HS-27A (cell line): Measurements from ENCODE around the gene IGSF22.

Experiments
- DNase-seq: peaks from one replicate; pipeline ENCODE4 v3.0.0-alpha.2; 2012; ENCODE audit warnings: low read depth, missing footprints

The IGSF22 gene

DNA sequence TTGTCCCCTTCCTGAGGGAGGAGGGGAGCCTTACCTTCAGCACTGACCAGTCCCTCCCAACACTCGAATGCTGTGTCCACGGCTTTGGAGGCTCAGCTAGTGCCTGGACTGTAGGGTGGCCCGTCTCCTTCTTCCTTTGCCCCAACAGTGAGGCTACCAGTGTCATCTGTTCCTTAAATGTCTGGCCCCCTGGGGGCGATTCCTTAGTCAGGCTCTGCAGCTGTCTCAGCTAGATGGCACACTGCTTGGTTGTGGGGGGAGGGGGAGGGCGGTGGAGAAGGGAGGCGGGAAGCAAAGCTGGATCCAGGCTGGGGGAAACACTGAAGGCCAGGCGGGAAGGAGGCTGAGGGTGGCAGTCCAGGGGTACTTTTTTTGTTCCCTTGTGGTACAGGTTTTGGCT, at the start of gene IGSF22:
TSS of gene IGSF22 (minus strand) at position 149 of the 400 bp plus-strand sequence. CDS start 1,952 bp downstream, outside the sequence.
- no peak for DNase-seq

DNA sequence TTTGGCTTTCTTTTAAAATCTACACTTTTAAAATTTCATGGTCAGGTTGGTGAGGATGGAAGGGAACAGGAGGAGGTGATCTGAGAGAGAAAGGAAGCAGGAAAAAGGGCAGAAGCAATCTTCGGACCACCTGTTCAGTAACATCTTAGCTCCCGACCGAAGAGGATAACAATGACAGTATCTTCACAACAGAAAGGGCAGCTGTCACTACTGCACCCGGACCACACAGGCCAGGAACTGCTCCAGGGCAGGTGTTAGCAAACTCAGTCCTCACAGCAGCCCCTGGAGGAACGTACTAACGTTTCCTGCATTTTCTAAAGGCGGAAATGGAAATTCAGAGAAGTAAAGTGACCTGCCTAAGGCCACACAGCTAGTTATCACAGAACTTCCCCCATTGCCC, 48.8 kb upstream of the IGSF22 start:
- DNase-seq, result no peak

DNA sequence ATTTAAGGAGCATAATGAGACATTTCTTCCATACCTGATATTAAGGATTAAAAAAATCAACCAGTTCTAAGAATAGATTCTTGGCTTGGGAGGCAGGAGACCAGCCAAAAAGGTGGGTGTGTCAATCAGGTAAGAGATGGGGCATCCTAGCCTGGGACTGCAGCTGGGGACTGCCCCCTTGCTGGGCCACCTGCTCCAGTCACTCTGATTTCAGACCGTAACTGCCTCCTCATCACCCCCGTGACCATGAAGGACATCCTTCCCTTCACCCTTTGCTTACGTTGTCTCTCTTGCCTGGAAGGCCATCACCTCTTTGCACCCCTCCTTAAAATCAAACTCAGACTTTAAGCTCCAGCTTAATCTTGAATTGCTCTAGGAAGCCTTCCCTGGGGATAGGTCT, 47.7 kb upstream of the IGSF22 start:
- DNase-seq, result no peak

DNA sequence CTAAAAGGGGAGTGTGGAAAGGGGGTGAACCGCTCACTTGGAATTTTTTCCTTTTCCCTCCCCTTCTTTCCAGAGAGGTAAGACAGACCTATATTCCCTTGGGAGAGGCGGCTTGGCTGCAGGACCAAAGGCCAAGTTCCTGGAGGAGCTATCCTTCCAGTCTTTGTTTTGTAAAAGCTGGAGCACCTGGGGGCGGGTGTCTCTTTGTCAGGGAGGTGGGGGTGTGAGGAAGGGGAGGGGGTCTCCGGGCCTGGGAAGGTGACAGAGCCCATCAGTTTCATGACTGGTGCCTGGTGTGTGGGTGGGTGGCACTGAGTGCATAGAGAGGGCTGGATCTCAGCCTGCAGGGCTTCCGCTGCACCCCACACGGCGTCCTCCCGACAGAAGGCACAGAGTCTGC, 47.1 kb upstream of the IGSF22 start:
- DNase-seq, result no peak

DNA sequence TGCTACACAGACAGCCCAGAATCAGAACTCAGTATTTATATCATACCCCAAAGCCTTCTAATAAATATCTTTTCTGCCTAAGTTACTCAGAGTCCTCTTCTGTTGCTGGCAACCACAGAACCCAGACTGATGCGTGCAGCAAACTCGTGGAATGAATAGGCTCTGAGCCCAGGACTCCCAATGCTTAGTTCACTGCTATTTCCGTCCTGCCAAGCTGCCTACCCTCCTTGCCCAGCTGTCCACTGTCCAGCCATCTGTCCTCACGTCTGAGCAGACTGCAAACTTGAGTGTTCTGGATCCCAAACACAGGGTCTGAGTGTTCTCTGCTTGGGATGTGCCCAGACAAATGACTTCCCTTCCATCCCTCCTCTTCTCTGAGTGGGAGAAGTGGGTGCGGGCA, 46.2 kb upstream of the IGSF22 start:
- DNase-seq, result no peak

DNA sequence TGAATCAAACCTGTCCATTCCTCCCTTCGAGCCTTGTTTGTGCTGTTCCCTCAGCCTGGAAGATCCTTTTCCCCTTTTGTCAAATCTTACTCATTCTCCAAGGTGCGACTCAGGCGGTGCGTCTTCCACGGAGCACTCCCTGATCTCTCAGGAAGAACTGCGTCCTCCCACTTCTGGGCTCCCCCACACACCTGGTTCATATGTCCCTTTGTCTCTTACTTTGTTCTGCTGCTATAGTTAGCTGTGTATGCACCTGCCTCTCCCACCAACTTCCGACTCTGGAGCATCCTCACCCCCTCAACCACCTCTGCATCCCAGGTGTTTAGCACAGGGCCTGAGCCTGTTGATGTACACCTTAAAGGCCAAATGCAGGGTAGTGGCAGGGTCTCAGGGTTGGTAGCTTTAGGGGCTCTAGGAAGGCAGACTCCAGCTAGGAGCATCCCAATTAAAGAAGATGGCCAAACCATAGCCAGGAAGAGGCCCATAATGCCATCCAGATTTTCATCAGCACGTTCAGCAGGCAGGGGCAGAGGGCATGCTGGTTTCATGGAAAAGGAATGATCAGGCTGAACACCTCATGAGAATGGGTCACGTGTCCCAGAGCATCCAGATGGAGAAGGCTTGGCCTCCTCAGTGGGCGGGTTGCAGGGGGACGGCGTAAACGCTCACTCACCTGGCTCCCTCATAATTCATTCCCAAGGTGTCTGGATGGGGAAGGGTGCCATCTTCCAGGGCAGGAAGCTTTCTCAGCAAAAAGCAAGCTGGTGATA, 45.5 kb upstream of the IGSF22 start:
- DNase-seq, result no peak

DNA sequence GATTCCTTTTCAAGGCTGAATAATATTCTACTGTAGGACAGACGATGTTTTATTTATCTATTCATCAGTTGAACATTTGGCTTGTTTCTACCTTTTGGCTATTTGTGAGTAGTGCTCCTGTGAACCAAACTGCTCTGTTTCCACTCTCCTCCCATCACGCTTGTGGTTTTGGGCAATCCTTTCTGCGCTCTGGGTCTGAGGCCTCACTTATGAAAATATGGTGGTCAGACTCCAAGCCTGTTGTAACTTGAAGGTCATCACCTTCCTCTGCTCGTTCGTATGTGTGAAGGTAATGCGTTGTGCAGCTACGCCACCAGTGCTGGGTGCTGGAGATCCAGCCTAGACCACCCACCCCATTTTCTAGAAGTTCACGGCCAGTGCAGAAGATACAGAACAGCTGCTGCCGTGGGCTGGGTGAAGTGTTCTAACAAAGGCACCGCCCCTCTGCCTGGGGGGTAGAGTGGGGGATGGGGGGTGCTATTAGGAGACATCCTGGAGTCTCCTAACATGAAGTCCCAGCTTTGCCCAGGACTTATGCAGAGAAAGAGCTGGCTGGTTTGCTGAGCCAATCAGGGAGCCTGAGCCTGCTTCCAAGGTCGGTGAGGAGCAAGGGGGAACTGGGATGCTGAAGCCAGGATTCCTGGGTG, 44.6 kb upstream of the IGSF22 start:
- DNase-seq, result no peak

DNA sequence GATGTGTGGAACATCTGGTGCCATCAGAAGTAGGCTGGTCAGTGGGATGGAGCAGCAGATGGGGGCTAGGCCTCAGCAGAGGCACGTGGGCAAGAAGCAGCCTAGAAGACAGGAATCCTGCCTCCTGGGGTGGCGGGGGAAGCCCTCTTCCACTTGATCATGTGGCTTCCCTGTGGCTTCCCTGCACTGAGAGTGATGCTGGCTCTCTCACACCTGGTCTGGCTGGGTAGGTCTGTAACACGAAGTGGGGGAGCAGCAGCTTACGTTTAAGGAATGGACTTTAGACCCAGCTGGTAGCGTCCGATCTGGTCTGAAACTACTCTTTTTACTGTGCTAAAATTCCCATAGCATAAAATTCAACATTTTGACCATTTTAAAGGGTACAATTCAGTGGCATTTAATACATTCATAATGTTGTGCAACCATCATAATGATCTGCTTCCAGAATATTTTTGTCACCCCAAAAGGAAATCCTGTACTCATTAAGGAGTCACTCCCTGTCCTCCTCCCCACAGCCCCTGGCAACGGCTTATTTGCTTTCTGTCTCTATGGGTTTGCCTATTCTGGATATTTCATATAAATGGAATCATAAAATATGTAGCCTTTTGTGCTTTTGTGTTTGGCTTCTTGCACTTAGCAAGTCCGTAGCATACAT, 43.9 kb upstream of the IGSF22 start:
- no peak for DNase-seq

DNA sequence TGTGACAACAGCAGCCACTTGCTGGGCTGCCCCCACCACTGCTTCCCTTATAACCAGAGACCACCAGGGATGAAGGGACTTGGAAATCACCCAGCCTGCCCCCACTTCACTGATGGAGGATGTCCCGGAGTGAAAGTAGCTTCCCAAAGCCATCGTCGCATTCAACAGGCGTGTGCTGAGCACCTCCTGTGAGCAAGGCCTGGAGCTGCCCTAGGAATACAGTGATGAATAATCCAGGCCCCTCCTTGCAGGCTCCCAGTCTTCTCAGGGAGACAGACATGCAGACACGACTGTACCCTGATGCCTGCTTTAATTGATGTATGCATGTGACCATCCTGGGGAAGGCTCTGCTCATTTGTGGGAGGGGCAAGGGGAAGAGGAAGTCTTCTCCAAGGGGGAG, 43.0 kb upstream of the IGSF22 start:
- DNase-seq, result no peak

DNA sequence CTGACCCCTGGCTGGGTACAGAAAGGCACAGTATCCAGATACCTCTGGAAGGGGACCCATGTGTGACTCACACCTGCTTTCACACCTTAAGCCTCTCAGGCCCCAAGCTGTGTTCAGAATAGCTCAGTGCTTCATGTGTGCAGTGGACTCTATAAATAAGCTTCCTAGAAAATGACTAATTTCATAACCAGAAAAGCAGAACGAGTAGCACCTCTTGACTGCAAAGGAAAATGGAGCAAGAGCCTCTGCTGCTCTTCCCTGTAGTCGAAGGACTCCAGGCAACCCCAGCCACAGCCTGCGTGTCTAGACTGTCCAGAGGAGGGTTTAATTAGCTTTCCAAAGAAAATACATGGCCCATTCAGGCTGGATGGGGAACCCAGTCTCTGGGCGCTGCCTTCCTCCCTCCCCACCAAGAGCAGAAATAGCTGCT, 42.5 kb upstream of the IGSF22 start:
- no peak for DNase-seq

DNA sequence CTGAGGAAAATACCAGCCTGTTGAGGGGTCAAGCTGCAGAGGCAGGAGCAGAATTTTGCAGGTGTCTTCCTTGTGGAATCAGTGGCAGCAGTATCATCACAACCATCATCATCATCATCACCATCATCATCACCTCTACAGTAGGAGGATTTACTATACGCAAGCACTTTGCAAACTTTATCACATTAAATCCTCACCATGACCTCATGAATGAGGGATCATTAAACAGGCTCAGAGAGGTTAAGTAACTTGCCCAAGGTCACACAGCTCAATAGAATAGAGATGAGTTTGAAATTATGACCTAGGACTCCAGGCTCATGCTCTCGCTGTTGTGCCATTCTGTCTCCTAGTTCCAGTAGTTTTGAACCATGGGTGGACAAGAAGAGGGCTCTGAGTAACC, 40.0 kb upstream of the IGSF22 start:
- no peak for DNase-seq

DNA sequence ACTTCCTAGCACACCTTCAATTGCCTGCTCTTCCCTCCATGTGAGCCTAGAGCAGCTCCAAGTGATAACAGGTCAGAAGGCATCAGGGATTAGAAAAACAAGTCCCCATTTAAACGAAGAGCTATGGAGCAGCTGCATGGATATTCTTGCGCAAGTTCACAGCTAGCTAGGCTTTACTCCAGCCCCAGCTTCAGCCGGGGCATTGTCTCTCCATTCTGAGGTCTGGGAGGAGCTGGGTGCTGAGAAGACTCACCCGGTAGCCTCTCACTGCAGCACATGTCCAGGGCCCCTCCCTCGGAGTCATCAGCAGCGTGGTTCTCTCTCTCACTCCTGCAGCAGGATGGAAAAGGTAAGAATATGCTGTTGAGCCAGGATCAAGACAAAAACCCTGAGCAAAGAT, 39.6 kb upstream of the IGSF22 start:
- no peak for DNase-seq

DNA sequence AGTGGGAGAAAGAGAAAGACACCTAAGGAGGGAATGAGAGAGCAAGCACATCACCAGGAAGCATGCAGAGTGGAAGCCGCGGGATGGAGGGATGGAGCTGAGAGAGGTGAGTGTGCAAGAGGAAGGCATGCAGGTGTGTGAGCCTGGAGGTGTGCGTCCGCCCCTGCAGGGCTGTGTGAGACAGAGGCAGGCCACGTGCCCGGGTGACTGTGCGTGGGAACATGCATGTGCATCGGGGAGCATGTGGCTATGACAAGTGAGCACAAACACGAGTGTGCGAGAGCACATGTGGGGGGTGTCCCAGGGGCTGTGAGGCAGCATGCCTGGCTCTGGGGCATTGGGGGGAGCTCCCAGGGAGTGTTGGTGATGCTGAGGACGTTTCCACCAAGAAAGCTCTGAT, 35.8 kb upstream of the IGSF22 start:
- no peak for DNase-seq

DNA sequence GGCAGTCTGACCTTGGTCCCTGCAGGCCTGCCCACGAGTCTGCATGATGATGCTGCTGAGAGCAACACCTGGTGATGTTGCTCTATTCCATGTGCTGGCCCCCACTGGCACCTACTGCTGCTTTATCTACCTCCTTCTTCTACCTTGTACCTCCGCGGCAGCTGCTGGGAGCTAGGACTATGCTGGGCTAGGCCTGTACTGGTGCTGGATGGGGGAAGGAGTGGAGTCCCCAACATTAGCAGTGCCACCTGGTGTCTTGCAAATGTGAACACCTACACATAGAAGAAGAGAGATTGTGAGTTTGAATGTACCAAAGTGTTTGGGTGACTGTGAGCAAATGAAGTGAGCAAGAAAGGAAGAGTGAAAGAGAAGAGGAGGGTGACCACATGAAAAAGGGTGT, 35.2 kb upstream of the IGSF22 start:
- DNase-seq, result no peak

DNA sequence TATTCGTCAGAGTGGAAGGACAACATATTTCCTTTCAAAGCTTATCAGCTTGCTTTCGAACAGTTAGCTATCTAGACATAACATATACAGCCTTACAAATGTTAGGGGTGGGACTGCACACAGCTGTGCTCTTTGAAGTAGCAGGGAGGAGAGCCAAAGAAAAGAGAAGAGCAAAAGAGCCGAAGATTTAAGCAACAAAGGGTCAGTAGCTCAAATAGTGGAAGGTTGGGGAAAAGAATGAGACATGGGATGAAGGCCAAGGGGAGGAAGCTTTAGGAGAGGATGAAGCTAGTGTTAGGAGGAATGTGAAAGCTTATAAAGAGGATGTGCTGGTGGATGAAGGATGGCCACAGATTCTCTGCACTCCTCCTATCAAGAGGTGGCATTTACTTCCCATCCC, 31.8 kb upstream of the IGSF22 start:
- no peak for DNase-seq

DNA sequence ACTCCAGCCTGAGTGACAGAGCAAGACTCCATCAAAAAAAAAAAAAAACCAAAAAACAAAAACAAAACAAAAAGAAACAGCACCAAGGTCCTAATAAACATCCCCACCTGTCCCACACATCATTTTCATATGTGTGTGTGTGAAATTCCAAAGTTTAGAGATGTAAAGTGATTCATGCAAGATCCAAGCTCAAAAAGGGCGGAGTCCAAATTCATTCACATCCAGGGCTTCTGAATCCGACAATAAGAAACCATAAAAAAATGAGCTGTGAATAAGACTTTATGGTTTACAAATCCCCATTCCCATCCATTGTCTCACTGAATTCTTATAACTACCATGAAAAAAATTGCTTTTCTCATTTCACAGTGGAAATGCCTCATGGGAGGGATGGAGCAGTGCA, 30.9 kb upstream of the IGSF22 start:
- no peak for DNase-seq

DNA sequence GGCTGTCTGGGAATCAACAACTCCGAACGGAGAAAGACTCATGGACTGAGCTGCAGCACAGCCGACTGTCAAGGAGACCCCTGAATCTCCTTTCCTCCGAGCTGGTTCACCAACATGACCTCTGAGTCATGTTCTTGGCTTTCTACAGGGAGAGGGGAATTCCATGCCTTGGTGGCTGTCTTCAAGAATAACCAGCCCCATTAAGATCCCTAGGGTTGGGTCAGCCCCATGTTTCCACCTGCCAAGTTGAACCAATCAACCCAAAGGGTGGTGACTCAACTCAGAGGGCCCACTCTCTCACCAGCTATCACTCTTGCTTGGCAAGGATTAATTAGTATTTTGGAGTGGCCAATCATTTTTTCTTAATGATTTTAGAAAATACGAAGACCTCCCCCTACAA, 28.3 kb upstream of the IGSF22 start:
- no peak for DNase-seq

DNA sequence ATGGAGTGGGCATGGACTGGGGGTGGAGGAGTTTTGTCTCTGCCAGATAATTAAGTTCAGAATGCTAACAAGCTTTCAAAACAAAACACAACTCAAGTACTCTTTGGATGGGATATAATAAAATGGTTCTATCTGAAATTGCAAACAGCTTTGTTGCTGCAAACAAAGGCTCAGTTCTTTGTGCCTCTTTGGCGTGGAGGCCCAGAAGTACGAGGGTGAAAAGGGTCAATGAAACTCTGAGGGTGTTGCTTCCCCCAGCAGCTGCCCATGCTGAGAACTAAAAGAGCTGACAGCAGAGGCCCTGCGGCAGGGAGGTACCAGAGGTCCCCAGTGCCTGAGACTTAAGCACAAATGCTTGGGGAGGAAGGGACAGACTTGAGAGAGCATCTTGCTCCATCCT, 26.5 kb upstream of the IGSF22 start:
- no peak for DNase-seq

DNA sequence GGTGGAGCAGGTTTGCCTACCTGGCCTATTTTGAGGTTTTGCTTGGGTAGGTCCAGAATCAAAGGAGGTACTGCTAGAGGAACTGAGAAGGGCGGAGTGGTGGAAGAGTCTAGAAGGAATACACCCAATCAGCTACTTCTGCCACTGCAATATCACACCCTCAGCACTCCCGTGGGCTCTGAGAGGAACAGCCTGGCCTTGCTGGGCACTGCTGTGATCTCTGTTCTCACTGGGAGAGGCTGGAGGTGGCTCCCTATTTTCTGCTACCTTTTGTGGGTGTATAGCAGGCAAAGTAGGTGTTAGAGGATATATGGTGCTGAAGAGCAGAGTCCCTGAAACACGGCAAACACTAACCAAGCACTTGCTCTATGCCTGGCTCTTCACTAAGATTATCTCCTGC, 25.0 kb upstream of the IGSF22 start:
- no peak for DNase-seq

DNA sequence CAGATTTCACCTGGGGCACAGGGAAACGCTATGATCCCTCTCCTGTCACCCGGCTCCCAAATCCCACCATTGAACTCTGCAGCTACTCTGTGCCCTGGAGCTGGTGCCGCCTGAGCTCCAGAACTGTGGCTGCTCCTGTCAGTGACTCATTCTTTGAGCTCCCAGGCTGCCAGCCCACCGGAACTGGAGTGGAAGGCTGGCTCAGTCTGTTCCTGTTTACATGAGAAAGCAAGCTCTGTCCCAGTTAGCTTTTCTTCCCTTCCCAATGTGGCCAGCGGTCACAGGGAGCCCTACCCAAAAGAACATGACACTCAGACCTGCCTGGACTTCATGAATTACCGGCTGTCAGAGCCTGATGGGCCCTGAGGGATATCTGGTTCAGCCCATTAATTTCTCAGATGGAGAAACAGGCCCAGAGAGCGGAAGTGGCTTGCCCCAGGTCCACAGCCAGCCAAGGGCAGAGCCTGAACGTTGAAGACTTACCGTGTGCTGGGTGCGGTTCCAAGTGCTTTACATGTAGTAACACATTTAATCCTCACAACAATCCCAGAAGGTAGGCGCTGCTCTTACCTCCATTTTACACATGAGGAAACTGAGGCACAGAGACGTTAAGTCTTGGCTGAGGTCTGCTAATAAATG, 23.8 kb upstream of the IGSF22 start:
- DNase-seq, result peak; percentile 43

DNA sequence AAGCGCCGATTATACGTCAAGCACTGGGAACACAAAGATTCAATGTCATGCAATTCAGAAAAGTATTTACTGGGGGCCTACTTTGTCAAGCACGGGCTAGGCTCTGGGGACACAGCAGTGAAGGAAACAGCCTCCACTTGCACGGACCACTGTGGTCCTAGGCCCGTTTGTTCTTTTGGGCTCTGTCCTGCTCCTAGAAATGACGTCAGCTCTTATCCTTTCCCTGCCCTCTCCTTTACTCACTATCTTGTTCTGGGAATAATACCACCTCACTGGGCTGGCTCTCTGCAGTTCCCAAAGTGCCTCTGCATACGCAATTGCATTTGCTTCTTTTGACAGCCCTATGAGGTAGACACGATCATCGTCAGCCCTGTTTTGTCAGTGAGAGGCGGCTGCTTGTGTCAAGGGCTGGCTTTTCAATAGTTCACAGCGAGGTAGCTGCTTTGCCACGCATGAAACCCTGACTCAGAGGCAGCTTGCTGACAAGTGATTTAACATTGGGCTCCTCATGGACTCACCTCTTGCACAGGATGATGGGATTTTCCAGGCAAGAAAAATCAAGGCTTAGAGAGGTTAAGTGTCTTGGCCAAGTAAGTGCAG, 22.9 kb upstream of the IGSF22 start:
- DNase-seq, result no peak

DNA sequence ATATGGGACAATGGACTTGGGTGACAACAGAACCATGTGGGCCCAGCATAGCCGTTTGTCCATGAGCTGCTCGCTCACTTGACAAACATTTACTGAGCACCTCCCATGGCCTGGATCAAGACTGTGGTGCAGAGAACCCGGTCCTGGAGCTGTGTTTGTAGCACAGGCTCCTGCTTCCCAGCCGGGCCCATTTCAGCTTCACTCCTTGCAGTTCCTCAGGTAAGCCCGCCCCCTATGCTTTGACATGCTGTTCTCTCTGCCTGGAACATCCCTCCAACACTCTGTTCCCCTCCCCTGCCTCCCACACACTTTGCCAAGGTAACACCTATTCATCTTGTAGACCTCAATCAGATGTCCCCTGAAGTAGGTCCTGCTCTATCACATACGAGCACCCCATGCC, 19.3 kb upstream of the IGSF22 start:
- no peak for DNase-seq
